ENCODE results near the gene SKI. TPM values are rescaled to one million over a fixed set of nuclear protein-coding genes. Genes with fewer than 3 reads are reported as not detected.

Gene SKI
- total RNA-seq, 1 experiment from 2014 or later, result 89.5 TPM

DNA sequence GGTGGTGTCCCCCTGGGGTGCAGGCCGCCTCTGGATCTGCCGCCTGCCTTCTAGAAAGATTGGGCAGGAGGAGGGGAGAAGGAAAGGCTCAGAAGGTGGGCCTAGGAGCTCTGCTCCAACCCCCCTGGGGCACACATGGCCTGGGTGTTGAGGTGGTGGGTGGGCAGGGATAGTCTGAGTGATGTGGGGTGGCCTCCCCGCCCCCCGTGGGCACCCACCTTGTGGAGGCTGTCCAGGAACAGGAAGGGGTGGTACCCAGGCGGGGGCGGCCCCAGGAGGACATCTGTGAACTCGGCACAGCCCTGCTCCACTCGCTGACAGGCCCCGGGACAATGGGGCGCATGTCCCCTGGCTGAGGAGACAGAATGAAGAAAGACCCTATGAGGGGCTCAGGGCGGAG is 108.4 kb downstream of the SKI start:
- Histone ChIP-seq H3K79me2 (ENCODE audit: insufficient read depth, low read length) (no peaks in the 10 kb centered on the region), H4K91ac (ENCODE audit: insufficient read length, low read depth, low read length) (no peak overlapping the region), H3K18ac (ENCODE audit: insufficient read length, low read depth, low read length) (no peak overlapping the region), H3K56ac (ENCODE audit: insufficient read length, low read depth, low read length) (no peak overlapping the region), H3K9ac (ENCODE audit: extremely low read depth, insufficient read length, low read length) (no peak overlapping the region), H3K9me3 (ENCODE audit: control insufficient read depth, low read depth, low read length) (no peaks in the 10 kb centered on the region), H2AK5ac (ENCODE audit: insufficient read length, low read length) (no peak overlapping the region), H3K27ac (ENCODE audit: insufficient read length, low read depth, low read length) (no peak overlapping the region), H3K4ac (ENCODE audit: low read depth, low read length) (no peak overlapping the region), H3K14ac (ENCODE audit: insufficient read depth, low read length) (no peak overlapping the region; the same call in 1 of the 2 replicates), H3K23ac (ENCODE audit: insufficient read length, low read depth, low read length) (no peak overlapping the region), H2BK20ac (ENCODE audit: low read depth, low read length, poor library complexity, severe bottlenecking) (no peak overlapping the region), H2BK120ac (ENCODE audit: low read depth, low read length, poor library complexity, severe bottlenecking) (no peak overlapping the region), H3K79me1 (ENCODE audit: insufficient read depth, low read depth, low read length, poor library complexity, severe bottlenecking) (no peaks in the 10 kb centered on the region), H3K27me3 (ENCODE audit: insufficient read depth, low read length) (no peaks in the 10 kb centered on the region), H2BK12ac (ENCODE audit: insufficient read length, low read depth, low read length) (no peak overlapping the region), H4K20me1 (ENCODE audit: control insufficient read depth, insufficient read depth, insufficient read length) (no peaks in the 10 kb centered on the region), H4K8ac (replicated peaks; ENCODE audit: insufficient read length, low read depth, low read length) (no peak overlapping the region), H3K23me2 (ENCODE audit: insufficient read length, low read depth, low read length, poor library complexity, severe bottlenecking) (no peaks in the 10 kb centered on the region), H3T11ph (ENCODE audit: low read length) (no peak overlapping the region), H3K4me1 (ENCODE audit: insufficient read depth, low read length) (no peaks in the 10 kb centered on the region), H2AFZ (ENCODE audit: low read length) (no peak overlapping the region), H2BK5ac (ENCODE audit: insufficient read length, low read length) (no peak overlapping the region), H3K4me2 (ENCODE audit: insufficient read depth, insufficient read length, low read length) (no peak overlapping the region), H4K5ac (ENCODE audit: insufficient read length, low read depth, low read length) (no peak overlapping the region), H2BK15ac (ENCODE audit: low read depth, low read length) (no peak overlapping the region)
- TF ChIP-seq, protein P1, sequence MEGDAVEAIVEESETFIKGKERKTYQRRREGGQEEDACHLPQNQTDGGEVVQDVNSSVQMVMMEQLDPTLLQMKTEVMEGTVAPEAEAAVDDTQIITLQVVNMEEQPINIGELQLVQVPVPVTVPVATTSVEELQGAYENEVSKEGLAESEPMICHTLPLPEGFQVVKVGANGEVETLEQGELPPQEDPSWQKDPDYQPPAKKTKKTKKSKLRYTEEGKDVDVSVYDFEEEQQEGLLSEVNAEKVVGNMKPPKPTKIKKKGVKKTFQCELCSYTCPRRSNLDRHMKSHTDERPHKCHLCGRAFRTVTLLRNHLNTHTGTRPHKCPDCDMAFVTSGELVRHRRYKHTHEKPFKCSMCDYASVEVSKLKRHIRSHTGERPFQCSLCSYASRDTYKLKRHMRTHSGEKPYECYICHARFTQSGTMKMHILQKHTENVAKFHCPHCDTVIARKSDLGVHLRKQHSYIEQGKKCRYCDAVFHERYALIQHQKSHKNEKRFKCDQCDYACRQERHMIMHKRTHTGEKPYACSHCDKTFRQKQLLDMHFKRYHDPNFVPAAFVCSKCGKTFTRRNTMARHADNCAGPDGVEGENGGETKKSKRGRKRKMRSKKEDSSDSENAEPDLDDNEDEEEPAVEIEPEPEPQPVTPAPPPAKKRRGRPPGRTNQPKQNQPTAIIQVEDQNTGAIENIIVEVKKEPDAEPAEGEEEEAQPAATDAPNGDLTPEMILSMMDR (conservative IDR thresholded peaks at IDR 0.05), result no peak
- no peak overlapping the region for H3K27ac Mint-ChIP-seq
- peaks cover 8% of the 10 kb centered on the region in 2 experiments for H3K9me3 Mint-ChIP-seq
- H3K36me3 Mint-ChIP-seq (ENCODE audit: insufficient read depth in 1 of 3, low read depth in 3 of 3), result peaks cover 0 to 5% (median 2%) of the 10 kb centered on the region in 3 experiments; a peak in 2 of 7 replicates
- no CpG with 5 or more reads among the region's 11 CpGs for WGBS (ENCODE audit: extremely low coverage, insufficient read length, low lambda C conversion rate)
- H3K27me3 Mint-ChIP-seq (ENCODE audit: low read depth), result no peaks in the 10 kb centered on the region
- no peak overlapping the region for H3K4me3 Mint-ChIP-seq
- DNase-seq, result no peak
- H3K4me1 Mint-ChIP-seq, result peaks cover 0 to 10% of the 10 kb centered on the region in 2 experiments; a peak in 2 of 4 replicates
